ENCODE data around the gene UGP2. TPM values are rescaled to one million over a fixed set of nuclear protein-coding genes. Genes with fewer than 3 reads are reported as not detected.
A peak's percentile ranks its signal among the peaks of the same experiment; 100 is the strongest.

UGP2 gene
- total RNA-seq, 1 donor from 2014 or later, result 76.6 TPM

GRCh38 chr2:63888490-63889402, 47.0 kb downstream of the UGP2 start:
- no peaks in the 10 kb centered on the region for H3K9me3 Mint-ChIP-seq
- peaks cover 31% of the 10 kb centered on the region for H3K36me3 Mint-ChIP-seq
- DNase-seq (ENCODE audit: extremely low spot score, unreplicated experiment), result no peak
- H3K27me3 Mint-ChIP-seq, result no peaks in the 10 kb centered on the region
- TF ChIP-seq, protein P1, sequence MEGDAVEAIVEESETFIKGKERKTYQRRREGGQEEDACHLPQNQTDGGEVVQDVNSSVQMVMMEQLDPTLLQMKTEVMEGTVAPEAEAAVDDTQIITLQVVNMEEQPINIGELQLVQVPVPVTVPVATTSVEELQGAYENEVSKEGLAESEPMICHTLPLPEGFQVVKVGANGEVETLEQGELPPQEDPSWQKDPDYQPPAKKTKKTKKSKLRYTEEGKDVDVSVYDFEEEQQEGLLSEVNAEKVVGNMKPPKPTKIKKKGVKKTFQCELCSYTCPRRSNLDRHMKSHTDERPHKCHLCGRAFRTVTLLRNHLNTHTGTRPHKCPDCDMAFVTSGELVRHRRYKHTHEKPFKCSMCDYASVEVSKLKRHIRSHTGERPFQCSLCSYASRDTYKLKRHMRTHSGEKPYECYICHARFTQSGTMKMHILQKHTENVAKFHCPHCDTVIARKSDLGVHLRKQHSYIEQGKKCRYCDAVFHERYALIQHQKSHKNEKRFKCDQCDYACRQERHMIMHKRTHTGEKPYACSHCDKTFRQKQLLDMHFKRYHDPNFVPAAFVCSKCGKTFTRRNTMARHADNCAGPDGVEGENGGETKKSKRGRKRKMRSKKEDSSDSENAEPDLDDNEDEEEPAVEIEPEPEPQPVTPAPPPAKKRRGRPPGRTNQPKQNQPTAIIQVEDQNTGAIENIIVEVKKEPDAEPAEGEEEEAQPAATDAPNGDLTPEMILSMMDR (conservative IDR thresholded peaks at IDR 0.05), result peak; percentile 84
- H3K4me3 Mint-ChIP-seq, result no peak overlapping the region
- H3K4me1 Mint-ChIP-seq (ENCODE audit: unreplicated experiment), result peaks cover 10% of the 10 kb centered on the region
- H3K27ac Mint-ChIP-seq, result peak overlapping the region; percentile 36

DNA sequence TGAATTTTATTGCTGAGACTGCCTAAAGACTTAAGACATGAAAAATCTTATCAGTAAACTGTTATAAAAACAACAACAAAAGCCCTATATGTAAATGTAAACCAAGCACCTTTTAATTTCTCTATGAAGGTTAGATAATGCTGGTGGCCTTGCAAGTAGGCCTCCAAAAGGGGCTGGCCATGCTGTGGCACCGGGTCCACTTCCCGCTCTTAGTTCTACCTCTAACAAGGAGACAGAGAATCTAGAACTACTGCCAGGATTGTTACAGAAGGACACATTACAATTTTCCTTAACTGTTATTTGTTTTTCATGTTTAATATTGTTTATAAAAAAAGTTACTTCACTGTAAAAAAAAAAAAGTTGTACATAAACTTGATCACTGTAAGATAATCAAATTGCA, 49.0 kb downstream of the UGP2 start:
- H3K4me3 Mint-ChIP-seq, result no peak overlapping the region
- DNase-seq (ENCODE audit: extremely low spot score, unreplicated experiment), result no peak
- peaks cover 10% of the 10 kb centered on the region for H3K4me1 Mint-ChIP-seq (ENCODE audit: unreplicated experiment)
- H3K36me3 Mint-ChIP-seq, result peaks cover 30% of the 10 kb centered on the region
- TF ChIP-seq, protein P1 (conservative IDR thresholded peaks at IDR 0.05), result no peak
- no peak overlapping the region for H3K27ac Mint-ChIP-seq
- H3K27me3 Mint-ChIP-seq, result no peaks in the 10 kb centered on the region
- no peaks in the 10 kb centered on the region for H3K9me3 Mint-ChIP-seq

DNA sequence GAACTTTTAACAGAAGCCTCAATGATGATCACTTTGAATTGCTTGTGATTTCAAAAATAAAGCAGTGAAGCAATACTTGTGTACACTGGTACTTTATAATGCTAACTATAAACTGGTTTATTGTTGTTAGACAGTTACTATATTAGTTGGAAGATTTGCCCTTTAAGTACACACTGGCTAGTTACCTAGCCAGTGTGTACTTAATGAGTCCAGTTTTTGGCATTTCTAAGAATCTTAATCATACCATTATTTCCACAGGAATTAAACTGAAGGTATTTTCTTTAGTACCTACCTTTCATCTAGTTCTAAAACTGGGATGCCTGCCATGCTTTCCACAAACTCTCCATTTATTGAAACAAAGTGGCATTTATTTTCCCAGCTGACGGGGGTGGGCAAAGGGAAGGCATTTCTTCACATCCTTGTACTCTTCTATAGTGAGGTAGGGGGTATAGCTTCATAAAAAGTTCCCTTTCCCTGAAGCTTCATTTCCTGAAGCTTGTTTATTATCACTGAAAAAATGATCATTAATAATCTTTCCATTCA, 49.9 kb downstream of the UGP2 start:
- peaks cover 10% of the 10 kb centered on the region for H3K4me1 Mint-ChIP-seq (ENCODE audit: unreplicated experiment)
- no peak overlapping the region for H3K4me3 Mint-ChIP-seq
- no peak for DNase-seq (ENCODE audit: extremely low spot score, unreplicated experiment)
- peaks cover 34% of the 10 kb centered on the region for H3K36me3 Mint-ChIP-seq
- TF ChIP-seq, protein P1 (conservative IDR thresholded peaks at IDR 0.05), result no peak
- no peak overlapping the region for H3K27ac Mint-ChIP-seq
- H3K9me3 Mint-ChIP-seq, result no peaks in the 10 kb centered on the region
- no peaks in the 10 kb centered on the region for H3K27me3 Mint-ChIP-seq

DNA sequence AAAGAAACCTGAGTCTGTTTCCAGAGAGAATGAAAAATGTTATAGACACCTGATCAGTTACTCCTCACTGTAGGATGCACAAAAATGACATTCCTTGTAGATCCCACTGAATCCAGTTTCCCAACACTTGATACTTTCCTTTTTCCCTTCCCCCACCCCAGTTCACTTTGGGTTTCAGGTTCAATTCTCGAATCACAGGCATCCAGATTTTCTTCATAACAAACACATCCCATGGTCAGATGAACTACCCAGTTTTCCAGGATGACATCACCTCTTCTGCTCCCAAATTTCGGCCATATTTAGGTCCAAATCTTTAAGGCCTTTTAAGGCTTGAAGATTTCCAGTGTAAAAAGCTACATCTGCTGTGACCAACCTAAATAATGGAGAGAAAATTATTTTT, 51.5 kb downstream of the UGP2 start:
- DNase-seq (ENCODE audit: extremely low spot score, unreplicated experiment), result no peak
- peaks cover 10% of the 10 kb centered on the region for H3K4me1 Mint-ChIP-seq (ENCODE audit: unreplicated experiment)

GRCh38 chr2:63894167-63894566, 52.5 kb downstream of the UGP2 start:
- H3K27me3 Mint-ChIP-seq, result no peaks in the 10 kb centered on the region
- no peaks in the 10 kb centered on the region for H3K9me3 Mint-ChIP-seq
- no peak for DNase-seq (ENCODE audit: extremely low spot score, unreplicated experiment)
- TF ChIP-seq, protein P1 (conservative IDR thresholded peaks at IDR 0.05), result no peak
- no peak overlapping the region for H3K27ac Mint-ChIP-seq
- H3K4me3 Mint-ChIP-seq, result no peak overlapping the region
- peaks cover 5% of the 10 kb centered on the region for H3K4me1 Mint-ChIP-seq (ENCODE audit: unreplicated experiment)
- peaks cover 30% of the 10 kb centered on the region for H3K36me3 Mint-ChIP-seq

More for the DNA sequence above, 51.5 kb downstream of the UGP2 start:
- Mint-ChIP-seq H3K27ac (no peak overlapping the region), H3K27me3 (no peaks in the 10 kb centered on the region), H3K4me3 (no peak overlapping the region), H3K36me3 (peaks cover 30% of the 10 kb centered on the region), H3K9me3 (no peaks in the 10 kb centered on the region)
- TF ChIP-seq, protein P1 (conservative IDR thresholded peaks at IDR 0.05), result no peak

Data from type B pancreatic cell (in vitro differentiated cells).